SK-N-SH (cell line): ENCODE measurements around the gene KIAA0232.

Experiments used
- ELF1 ChIP-seq: IDR thresholded peaks from 2 replicates; pipeline ENCODE4 v1.4.0; 2012
- EP300 ChIP-seq, 2 experiments: IDR thresholded peaks; 2 replicates each; pipeline versions ENCODE4 v1.4.0 to v1.6.1; 2012; ENCODE audit warnings: borderline replicate concordance in 1 of 2, low read depth in 1 of 2, low read length in 1 of 2
- RAD21 ChIP-seq: IDR thresholded peaks from 2 replicates; pipeline ENCODE4 v1.6.1; 2012; ENCODE audit warnings: mild to moderate bottlenecking, low read length
- RFX5 ChIP-seq: IDR thresholded peaks from 2 replicates; pipeline ENCODE4 v1.6.1; 2012; ENCODE audit warnings: mild to moderate bottlenecking, improper control_type of control experiment, low read length
- TAF1 ChIP-seq: IDR thresholded peaks from 2 replicates; pipeline ENCODE4 v1.6.1; 2012; ENCODE audit warnings: low read depth, mild to moderate bottlenecking, low read length, moderate library complexity, borderline replicate concordance
- TCF12 ChIP-seq: IDR thresholded peaks from 2 replicates; pipeline ENCODE4 v1.4.0; 2012
- YY1 ChIP-seq: IDR thresholded peaks from 2 replicates; pipeline ENCODE4 v1.4.0; 2012; ENCODE audit warnings: low read depth, mild to moderate bottlenecking
- TF ChIP-seq, protein P1 (sequence below): fragments of 200-600 bp; sonication (generic); IDR thresholded peaks from 2 replicates; pipeline ENCODE4 v1.6.1; 2017; ENCODE audit warnings: antibody characterized with exemption, mild to moderate bottlenecking, moderate library complexity
- TF ChIP-seq, protein P2 (sequence below): IDR thresholded peaks from 2 replicates; pipeline ENCODE4 v1.4.0; 2012; ENCODE audit warnings: low read depth, borderline replicate concordance
- TF ChIP-seq, protein P3 (sequence below): IDR thresholded peaks from 2 replicates; pipeline ENCODE4 v1.4.0; 2012; ENCODE audit warnings: low read depth

DNA sequence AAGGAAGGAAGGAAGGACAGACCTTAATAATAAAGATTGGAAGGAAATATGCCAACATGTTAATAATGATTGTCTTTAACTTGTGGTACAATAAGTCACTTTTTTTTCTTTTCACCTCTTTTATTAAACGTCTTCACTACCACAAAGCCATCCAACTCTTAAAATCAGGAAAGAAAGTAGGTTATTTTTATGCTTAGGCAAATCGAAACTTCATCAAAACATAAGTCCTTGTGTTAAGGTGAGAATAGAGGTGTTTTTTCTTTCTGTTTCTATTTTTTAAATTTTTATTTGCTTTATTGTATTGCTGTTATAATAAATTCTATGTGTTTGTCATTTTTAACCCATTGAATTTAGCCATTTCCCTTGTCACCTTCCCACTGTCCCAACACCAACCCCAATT lies 40.0 kb upstream of the KIAA0232 start:
- TF ChIP-seq TAF1 (no peak), YY1 (no peak), EP300 (IDR thresholded peaks at IDR 0.05; ENCODE audit: borderline replicate concordance in 1 of 2, low read depth in 1 of 2, low read length in 1 of 2) (no peak), RAD21 (no peak), ELF1 (no peak), TCF12 (no peak), RFX5 (no peak)
- TF ChIP-seq, protein P1, sequence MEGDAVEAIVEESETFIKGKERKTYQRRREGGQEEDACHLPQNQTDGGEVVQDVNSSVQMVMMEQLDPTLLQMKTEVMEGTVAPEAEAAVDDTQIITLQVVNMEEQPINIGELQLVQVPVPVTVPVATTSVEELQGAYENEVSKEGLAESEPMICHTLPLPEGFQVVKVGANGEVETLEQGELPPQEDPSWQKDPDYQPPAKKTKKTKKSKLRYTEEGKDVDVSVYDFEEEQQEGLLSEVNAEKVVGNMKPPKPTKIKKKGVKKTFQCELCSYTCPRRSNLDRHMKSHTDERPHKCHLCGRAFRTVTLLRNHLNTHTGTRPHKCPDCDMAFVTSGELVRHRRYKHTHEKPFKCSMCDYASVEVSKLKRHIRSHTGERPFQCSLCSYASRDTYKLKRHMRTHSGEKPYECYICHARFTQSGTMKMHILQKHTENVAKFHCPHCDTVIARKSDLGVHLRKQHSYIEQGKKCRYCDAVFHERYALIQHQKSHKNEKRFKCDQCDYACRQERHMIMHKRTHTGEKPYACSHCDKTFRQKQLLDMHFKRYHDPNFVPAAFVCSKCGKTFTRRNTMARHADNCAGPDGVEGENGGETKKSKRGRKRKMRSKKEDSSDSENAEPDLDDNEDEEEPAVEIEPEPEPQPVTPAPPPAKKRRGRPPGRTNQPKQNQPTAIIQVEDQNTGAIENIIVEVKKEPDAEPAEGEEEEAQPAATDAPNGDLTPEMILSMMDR = no peak
- TF ChIP-seq, protein P2, sequence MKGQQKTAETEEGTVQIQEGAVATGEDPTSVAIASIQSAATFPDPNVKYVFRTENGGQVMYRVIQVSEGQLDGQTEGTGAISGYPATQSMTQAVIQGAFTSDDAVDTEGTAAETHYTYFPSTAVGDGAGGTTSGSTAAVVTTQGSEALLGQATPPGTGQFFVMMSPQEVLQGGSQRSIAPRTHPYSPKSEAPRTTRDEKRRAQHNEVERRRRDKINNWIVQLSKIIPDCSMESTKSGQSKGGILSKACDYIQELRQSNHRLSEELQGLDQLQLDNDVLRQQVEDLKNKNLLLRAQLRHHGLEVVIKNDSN = no peak
- TF ChIP-seq, protein P3, sequence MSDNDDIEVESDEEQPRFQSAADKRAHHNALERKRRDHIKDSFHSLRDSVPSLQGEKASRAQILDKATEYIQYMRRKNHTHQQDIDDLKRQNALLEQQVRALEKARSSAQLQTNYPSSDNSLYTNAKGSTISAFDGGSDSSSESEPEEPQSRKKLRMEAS = no peak
